GM18505 (cell line): ENCODE measurements around the gene PRKAR1B.
"Not testable (repeated sequence)": the region's sequence is repeated elsewhere in the genome, so short reads cannot be mapped to it uniquely, and the experiment has no call there.

Source experiments
- ATAC-seq: cut with Tn5 transposase; IDR thresholded peaks from one replicate; pipeline ENCODE4 v1.9.1; 2021; ENCODE audit not compliant: unreplicated experiment
- POLR2A ChIP-seq: IDR thresholded peaks from 4 replicates; pipeline ENCODE4 v1.6.1; 2011; ENCODE audit warnings: borderline replicate concordance; ENCODE audit not compliant: insufficient read depth, insufficient read length; ENCODE audit errors: extremely low read depth

PRKAR1B gene

DNA sequence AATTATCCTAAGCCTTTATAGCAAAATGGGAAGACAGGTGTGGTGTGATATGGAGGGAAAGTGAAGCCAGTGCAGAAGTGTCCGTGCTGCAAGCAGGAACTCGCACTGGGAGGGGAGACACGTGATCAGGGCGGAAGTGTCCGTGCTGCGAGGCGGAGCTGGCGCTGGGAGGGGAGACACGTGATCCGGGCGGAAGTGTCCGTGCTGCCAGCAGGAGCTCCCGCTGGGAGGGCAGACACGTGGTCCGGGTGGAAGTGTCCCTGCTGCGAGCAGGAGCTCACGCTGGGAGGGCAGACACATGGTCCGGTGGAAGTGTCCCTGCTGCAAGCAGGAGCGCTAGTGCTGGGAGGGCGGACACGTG is 40.5 kb upstream of the PRKAR1B start:
- no peak for TF ChIP-seq POLR2A
- no peak for ATAC-seq

DNA sequence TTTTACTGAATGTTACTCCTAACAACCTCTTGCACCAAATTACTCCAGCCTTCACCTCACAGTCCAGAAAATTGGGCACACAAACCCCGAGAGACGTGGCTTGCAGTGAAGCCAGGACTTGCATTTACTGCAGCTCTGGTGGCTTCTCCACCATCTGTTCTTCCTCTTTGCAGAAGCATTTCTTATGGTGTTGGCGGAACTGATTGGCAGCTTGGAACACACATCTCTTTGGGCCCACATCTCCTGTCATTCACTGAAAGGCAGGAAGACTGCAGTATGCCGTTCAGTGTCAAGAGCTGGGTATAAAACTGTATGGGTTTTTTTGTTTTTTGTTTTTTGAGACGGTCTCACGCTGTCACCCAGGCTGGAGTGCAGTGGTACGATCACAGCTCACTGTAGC is 38.3 kb upstream of the PRKAR1B start:
- no peak for TF ChIP-seq POLR2A
- no peak for ATAC-seq

DNA sequence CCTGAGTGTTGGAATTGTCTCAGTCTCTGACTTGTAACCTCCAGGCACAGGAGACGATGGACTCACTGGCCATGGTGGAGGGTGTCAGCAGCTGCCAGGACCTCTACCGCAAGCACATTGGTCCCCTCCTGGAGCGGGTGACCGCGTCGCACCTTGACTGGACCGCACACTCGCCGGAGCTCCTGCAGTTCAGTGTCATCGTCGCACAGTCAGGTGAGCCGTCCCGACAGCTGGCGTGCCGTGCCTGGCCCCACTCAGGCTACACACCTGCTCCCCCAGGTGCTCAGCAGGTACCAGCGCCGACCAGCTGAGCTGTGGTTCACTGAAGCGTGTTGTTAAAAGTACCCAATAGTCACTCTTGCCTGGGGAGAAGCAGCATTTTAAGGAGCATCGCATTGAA is 36.7 kb upstream of the PRKAR1B start:
- no peak for ATAC-seq
- no peak for TF ChIP-seq POLR2A

DNA sequence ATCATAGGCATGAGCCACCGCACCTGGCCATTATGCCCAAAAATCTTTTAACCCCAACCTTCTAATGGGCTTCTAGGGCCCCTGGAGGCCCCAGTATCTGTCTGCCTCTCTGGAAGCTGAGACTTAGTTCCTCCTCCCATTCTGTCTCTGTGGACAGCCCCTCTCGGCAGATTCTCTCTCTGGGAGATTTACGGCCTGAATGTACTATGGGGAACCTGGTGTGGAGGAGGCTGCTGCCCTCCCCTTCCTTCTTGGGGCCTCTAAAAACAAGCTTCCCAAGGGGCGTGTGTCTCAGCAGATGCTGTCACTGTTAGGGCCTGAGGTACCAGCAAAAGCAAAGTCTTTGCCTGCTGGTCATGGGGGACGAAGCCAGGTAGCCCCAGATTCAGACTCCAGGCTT is 35.8 kb upstream of the PRKAR1B start:
- no peak for ATAC-seq
- no peak for TF ChIP-seq POLR2A

DNA sequence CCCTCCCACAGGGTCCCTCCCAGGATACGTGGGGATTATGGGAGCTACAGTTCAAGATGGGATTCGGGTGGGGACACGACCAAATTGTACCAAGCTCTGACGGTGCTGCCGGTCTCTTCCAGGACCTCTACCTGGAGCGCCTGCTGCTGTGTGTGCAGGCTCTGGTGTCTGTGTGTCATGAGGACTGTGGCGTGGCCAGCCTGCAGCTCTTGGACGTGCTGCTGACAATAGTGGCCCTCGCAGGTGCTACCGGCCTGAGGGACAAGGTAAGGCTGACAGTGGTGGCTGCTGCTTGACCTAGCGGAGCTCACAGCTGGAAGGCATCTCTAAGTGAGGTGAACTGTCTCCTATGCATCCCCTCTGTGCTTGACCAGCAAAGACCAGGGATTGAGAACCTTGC is 34.5 kb upstream of the PRKAR1B start:
- ATAC-seq = no peak
- TF ChIP-seq POLR2A = no peak

DNA sequence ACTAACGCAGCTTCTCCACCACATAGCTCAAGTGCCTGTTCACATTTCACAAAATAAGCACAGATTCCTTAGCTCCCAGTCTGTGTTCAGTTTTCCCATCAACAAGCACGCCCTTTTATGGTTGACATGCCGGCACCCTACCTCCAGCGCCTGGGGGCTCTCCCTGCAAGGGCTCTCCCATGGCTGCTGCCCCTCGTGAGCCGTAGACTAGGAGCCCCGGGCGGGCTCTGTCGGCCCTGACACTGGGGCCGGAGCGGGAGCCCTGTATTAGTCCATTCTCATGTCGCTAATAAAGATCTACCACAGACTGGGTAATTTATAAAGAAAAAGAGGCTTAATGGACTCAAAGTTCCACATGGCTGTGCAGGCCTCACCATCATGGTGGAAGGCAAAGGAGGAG is 34.0 kb upstream of the PRKAR1B start:
- no peak for TF ChIP-seq POLR2A

DNA sequence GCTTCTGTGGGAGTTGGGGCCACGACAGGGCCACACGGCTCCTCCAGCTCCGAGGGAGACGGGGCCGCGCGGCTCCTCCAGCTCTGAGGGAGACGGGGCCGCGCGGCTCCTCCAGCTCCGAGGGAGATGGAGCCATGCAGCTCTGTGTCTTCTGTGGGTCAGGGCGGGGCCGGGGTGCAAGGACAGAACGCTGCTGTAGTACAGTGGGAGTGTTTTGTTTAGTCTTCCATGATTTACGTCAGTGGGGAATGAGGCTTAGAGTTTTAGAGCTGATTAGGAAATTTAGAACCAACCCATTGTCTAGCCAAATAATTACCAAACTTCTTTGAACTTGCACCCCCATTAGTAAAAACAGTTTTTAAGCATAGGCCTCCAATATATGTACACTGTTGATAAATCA is 32.9 kb upstream of the PRKAR1B start:
- no peak for ATAC-seq
- no peak for TF ChIP-seq POLR2A

More for the DNA sequence above, 34.0 kb upstream of the PRKAR1B start:
- no peak for ATAC-seq

DNA sequence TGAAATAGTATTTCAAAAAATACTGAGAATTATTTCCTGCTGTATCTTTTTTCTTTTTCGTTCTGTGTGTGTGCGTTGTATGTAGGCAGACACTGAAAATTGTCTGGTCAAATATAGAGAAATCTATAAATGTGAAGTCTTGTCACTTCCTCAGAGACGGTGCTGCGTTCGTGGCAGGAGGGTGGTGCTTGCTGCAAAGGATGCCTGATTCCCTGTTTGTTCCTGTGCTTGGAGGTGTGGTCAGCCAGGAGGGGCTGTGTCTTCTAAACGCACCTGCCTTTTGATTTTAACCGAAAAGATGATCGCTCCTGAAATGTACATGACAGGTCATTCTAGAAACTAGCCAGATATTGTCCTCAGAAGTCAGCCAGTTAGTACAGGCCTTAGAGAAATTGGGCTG is 32.5 kb upstream of the PRKAR1B start:
- no peak for TF ChIP-seq POLR2A
- ATAC-seq = no peak

DNA sequence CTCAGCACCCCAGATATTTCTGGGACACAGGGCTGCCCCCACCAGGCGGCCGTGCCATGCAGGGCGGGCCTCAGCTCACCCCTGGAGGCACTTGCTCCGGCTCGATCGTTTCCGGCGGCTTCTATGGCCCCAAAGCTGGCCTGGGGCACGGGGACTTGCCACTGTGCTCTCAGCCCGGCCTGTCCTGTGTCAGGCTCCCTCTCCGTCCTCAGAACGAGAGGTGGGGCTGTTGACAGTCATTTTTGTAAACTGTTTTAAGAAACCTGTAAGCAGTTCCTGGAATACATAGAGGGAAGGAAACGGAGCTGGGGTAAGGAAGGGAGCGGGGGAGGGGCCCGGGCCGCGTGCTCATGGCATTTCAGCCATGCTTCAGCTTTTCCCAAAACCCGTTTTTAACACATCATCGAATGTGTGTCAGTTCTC is 30.7 kb upstream of the PRKAR1B start:
- TF ChIP-seq POLR2A = no peak
- no peak for ATAC-seq

DNA sequence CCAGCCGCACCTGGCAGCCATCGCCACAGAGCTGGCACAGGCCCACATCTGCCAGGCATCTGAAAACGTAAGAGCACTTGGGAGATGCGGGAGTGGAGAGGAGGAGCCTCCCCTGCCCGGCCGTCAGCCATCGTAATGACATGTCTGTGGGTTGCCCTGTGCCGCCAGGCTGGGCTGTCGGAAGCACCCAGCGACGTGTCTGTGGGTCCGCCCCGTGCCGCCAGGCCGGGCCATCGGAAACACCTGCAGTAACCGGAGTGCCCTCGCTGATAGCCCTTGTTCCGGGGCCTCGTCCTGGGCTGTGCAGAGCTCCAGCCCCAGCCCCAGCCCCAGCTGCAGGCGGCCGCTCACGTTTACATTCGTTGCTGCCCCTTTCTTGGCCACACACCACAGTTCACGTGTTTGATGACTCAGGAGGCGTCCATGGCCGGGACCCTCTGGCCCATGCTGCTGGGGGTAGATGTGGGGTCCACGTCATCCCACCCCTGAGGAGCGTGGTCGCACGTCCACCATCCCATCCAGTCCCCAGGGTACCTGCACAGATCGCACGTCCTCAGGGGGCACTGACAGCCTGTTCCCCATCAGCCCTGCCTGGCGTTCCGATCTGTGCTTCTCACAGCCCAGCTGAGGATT is 30.0 kb upstream of the PRKAR1B start:
- no peak for ATAC-seq
- TF ChIP-seq POLR2A = no peak

DNA sequence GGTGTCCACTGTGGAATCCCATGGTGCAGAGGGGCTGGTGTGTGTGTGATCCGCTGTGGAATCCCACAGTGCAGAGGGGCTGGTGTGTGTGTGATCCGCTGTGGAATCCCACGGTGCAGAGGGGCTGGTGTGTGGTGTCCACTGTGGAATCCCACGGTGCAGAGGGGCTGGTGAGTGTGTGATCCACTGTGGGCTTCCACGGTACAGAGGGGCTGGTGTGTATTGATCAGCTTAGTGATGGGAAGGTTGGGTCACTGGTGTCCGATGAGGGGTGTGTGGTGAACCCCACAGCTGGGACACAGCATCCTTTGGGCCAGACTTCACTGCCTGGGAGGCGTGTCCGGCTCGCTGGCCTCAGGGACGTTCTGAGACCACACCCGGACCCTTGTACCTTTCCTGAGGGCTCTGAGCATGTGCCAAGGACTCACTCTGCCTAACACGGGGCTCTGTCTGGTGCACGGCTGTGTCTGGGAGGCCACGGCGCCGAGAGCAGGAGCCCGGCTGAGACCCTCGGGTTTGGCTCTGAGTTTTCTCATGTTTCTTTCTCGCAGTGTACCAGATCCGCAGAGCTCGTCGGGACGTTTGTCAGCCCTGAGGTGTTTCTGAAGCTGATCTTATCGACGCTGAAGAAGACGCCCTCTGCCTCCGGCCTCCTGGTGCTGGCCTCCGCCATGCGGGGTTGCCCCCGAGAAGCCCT is 29.3 kb upstream of the PRKAR1B start:
- no peak for ATAC-seq
- TF ChIP-seq POLR2A = no peak

DNA sequence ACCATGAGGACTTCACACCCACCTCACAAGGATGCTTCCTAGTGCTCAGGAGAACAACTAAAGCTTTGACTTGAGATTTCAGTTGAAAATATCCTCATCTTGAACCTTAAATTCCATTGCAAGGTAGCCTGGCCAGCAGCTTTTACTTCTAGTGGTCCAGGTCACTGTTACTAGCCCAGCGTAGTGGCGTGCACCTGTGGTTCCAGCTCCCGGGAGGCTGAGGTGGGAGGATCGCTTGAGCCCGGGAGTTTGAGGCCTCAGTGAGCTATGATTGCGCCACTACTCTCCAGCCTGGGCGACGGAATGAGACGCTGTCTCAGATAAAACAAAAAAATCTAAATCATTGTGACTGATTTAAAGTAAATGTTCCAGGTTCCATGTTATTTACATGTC is 28.3 kb upstream of the PRKAR1B start:
- ATAC-seq = no peak
- TF ChIP-seq POLR2A = no peak

DNA sequence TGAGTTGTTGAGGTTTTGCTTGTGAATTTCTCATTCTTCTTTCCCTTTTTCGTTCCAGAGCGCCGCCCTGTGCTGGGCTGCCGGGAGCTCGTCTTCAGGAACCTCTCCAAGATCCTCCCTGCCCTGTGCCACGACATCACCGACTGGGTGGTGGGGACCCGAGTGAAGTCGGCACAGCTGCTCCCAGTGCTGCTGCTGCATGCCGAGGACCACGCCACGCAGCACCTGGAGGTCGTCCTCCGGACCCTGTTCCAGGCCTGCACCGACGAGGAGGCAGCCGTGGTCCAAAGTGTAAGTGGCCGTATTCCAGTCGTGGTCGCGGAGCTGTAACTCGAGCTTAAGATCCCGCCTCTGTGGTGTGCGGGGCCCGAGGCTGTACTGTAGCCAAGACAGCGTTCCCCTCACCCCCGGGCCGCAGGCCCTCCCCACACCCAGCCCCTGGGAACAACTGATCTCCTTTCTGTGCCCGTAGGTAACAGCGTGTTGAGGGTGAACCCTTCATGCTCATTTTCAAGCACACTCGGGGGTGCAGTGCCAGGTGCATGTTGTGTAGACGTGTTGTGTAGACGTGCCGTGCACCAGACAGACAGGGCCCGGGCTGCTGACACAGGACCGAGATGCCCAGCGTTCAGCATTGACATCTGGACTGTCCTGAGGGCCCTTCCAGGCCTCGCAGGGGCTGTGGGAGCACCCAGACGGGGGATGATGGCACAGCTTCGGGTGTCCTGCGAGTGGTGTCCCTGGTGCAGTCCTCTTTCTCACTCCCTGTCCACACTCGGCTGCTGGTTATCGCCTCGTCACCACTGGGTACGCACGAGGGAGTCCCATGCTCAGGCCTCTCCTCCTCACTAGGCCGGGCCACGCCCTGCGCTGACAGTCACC is 27.7 kb upstream of the PRKAR1B start:
- ATAC-seq = no peak
- TF ChIP-seq POLR2A = no peak

DNA sequence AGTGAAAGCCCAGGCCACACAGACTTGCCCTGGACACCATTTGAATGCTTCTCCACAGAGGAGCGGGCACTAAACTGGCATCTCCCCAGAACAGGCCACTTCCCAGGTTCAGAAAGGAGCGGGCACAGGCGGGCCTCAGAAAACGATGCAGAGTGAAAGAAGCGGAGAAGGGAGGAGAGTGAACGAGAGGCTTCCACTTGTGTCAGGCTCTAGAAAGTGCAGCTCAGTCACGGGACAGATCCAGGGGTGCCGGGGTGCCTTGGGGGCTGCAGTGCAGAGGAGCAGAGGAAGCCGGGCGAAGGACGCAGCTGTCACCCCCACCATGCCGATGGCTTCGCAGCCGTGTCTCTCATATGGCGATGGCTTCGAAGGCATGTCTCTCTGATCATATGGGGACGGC is 26.1 kb upstream of the PRKAR1B start:
- no peak for ATAC-seq
- no peak for TF ChIP-seq POLR2A

DNA sequence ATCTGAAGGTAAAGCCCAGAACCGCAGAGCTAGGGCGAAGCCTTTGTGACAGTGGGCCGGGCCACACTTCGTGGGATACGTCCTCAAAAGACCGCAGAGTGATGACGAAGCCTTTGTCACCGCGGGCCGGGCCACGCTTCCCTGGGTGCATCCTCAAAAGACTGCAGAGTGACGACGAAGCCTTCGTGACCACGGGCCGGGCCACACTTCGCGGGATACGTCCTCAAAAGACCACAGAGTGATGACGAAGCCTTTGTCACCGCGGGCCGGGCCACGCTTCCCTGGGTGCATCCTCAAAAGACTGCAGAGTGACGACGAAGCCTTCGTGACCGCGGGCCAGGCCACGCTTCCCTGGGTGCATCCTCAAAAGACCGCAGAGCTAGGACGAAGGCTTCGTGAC is 25.2 kb upstream of the PRKAR1B start:
- ATAC-seq = not testable (repeated sequence)

DNA sequence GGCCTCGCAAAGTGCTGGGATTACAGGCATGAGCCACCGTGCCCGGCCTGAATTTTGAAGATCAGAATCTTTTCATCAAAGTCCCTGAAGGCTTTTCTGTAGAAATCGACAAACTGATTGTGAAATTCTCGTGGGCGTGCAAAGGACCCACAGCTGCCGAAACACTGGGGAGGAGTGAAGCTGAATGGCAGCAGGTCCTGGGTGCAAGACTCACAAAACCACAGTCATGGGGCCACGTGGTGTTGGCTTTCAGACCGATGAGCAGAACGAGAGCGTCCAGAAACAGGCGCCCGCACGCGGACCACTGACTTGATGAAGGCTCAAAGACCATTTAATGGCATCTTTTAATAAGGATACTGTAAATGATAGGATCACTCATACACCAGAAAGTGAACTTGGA is 24.7 kb upstream of the PRKAR1B start:
- ATAC-seq = no peak
- no peak for TF ChIP-seq POLR2A
